SK-N-SH treated with all-trans-retinoic acid at 6 μM for 48 hours (cell line): ENCODE results near the gene WHRN.

Experiments used
- ATAC-seq: fragments of 200-7000 bp; cut with Tn5 transposase; 3 replicates; pipeline ENCODE4 v1.9.1; 2020; ENCODE audit warnings: mild to moderate bottlenecking, moderate library complexity
- ARNTL ChIP-seq: fragments of 450-650 bp; formaldehyde crosslinking; IDR thresholded peaks from 2 replicates; pipeline ENCODE4 v1.5.0; 2020; ENCODE audit warnings: low read depth, mild to moderate bottlenecking, moderate library complexity, borderline replicate concordance
- BACH2 ChIP-seq: fragments of 250-450 bp; sonication (Bioruptor Pico); IDR thresholded peaks from 2 replicates; pipeline ENCODE4 v1.9.0; 2021; ENCODE audit warnings: mild to moderate bottlenecking, borderline replicate concordance
- CSDC2 ChIP-seq: fragments of 250-450 bp; sonication (Bioruptor Pico); IDR thresholded peaks from 2 replicates; pipeline ENCODE4 v1.5.0; 2020; ENCODE audit warnings: mild to moderate bottlenecking, moderate library complexity
- GLIS3 ChIP-seq: fragments of 250-450 bp; sonication (Bioruptor Pico); IDR thresholded peaks from 2 replicates; pipeline ENCODE4 v1.5.0; 2020; ENCODE audit warnings: mild to moderate bottlenecking, moderate library complexity
- ISL1 ChIP-seq: fragments of 250-450 bp; sonication (Bioruptor Pico); IDR thresholded peaks from 2 replicates; pipeline ENCODE4 v2.1.2; 2022; ENCODE audit warnings: mild to moderate bottlenecking, moderate library complexity
- OSR1 ChIP-seq: fragments of 250-450 bp; sonication (Bioruptor Pico); IDR thresholded peaks from 2 replicates; pipeline ENCODE4 v1.8.0; 2022; ENCODE audit warnings: moderate library complexity, mild to moderate bottlenecking, inconsistent platforms
- PPARA ChIP-seq: fragments of 250-450 bp; sonication (Bioruptor Pico); IDR thresholded peaks from 2 replicates; pipeline ENCODE4 v1.5.0; 2020; ENCODE audit warnings: mild to moderate bottlenecking, borderline replicate concordance
- RARB ChIP-seq: fragments of 250-450 bp; sonication (Bioruptor Pico); IDR thresholded peaks from 2 replicates; pipeline ENCODE4 v1.8.0; 2021; ENCODE audit warnings: mild to moderate bottlenecking, moderate library complexity
- SNAI2 ChIP-seq: fragments of 250-450 bp; sonication (Bioruptor Pico); IDR thresholded peaks from 2 replicates; pipeline ENCODE4 v1.5.0; 2020; ENCODE audit warnings: mild to moderate bottlenecking, moderate library complexity
- TCF4 ChIP-seq: fragments of 250-450 bp; sonication (Bioruptor Pico); IDR thresholded peaks from 2 replicates; pipeline ENCODE4 v1.8.0; 2021; ENCODE audit warnings: mild to moderate bottlenecking, moderate library complexity, borderline replicate concordance
- TOX ChIP-seq: fragments of 250-450 bp; sonication (Bioruptor Pico); IDR thresholded peaks from 2 replicates; pipeline ENCODE4 v1.8.0; 2021; ENCODE audit warnings: mild to moderate bottlenecking, moderate library complexity, borderline replicate concordance
- ZC3H10 ChIP-seq: fragments of 250-450 bp; sonication (Bioruptor Pico); IDR thresholded peaks from 2 replicates; pipeline ENCODE4 v1.5.1; 2021; ENCODE audit warnings: mild to moderate bottlenecking, moderate library complexity
- ZFP3 ChIP-seq: fragments of 250-450 bp; sonication (Bioruptor Pico); IDR thresholded peaks from 2 replicates; pipeline ENCODE4 v1.5.0; 2020; ENCODE audit warnings: mild to moderate bottlenecking, moderate library complexity
- ZFP30 ChIP-seq: fragments of 450-650 bp; formaldehyde crosslinking; IDR thresholded peaks from 2 replicates; pipeline ENCODE4 v1.5.0; 2022; ENCODE audit warnings: mild to moderate bottlenecking, moderate library complexity
- ZNF565 ChIP-seq: fragments of 450-650 bp; formaldehyde crosslinking; conservative IDR thresholded peaks from 2 replicates; pipeline ENCODE4 v1.5.0; 2020; ENCODE audit warnings: low read depth, mild to moderate bottlenecking, moderate library complexity
- ZNF70 ChIP-seq: fragments of 450-650 bp; formaldehyde crosslinking; IDR thresholded peaks from 2 replicates; pipeline ENCODE4 v1.5.0; 2020; ENCODE audit warnings: mild to moderate bottlenecking, moderate library complexity
- ZNF8 ChIP-seq: fragments of 450-650 bp; formaldehyde crosslinking; IDR thresholded peaks from 2 replicates; pipeline ENCODE4 v1.5.0; 2020; ENCODE audit warnings: mild to moderate bottlenecking, moderate library complexity
- TF ChIP-seq, protein P1 (sequence below): fragments of 250-450 bp; sonication (Bioruptor Pico); IDR thresholded peaks from 2 replicates; pipeline ENCODE4 v1.5.1; 2021; ENCODE audit warnings: mild to moderate bottlenecking, moderate library complexity
- TF ChIP-seq, protein P2 (sequence below): fragments of 250-450 bp; sonication (Bioruptor Pico); IDR thresholded peaks from 2 replicates; pipeline ENCODE4 v1.8.0; 2021; ENCODE audit warnings: low read depth, mild to moderate bottlenecking, moderate library complexity, borderline replicate concordance
- TF ChIP-seq, protein P3 (sequence below): fragments of 250-450 bp; sonication (Bioruptor Pico); IDR thresholded peaks from 2 replicates; pipeline ENCODE4 v1.5.0; 2020; ENCODE audit warnings: mild to moderate bottlenecking, moderate library complexity
- TF ChIP-seq, protein P4 (sequence below): fragments of 250-450 bp; sonication (Bioruptor Pico); IDR thresholded peaks from 2 replicates; pipeline ENCODE4 v1.5.1; 2020; ENCODE audit warnings: low read depth, mild to moderate bottlenecking, moderate library complexity
- TF ChIP-seq, protein P5 (sequence below): fragments of 250-450 bp; sonication (Bioruptor Pico); IDR thresholded peaks from 2 replicates; pipeline ENCODE4 v1.8.0; 2020; ENCODE audit warnings: mild to moderate bottlenecking, moderate library complexity, borderline replicate concordance

The WHRN gene

DNA sequence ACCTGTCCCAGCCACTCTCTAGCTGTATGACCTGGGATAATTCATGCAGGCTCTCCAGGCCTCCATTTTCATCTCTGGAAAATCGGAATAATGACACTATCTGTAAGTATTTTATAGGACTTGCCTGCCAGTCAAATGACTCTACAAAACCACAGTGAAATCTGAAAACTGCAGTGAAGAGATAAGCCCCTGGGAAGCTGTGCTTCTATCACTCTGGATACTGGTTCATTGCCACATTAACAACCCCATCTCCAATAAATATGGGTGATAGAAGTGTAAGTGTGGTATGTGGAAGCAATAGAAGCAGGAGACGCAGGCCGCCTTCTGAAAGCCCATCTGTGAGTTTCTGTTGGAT is 31.8 kb downstream of the WHRN start:
- no peak for ATAC-seq
- TF ChIP-seq SNAI2 (CRISPR knock-in tag) (no peak), GLIS3 (CRISPR knock-in tag) (no peak), TCF4 (CRISPR knock-in tag) (no peak), RARB (CRISPR knock-in tag) (no peak), ZFP3 (no peak), BACH2 (CRISPR knock-in tag) (no peak), ARNTL (CRISPR knock-in tag) (no peak), CSDC2 (no peak), ZC3H10 (CRISPR knock-in tag) (no peak), ZNF565 (no peak), ISL1 (CRISPR knock-in tag) (no peak), ZNF8 (no peak)
- TF ChIP-seq, protein P1, sequence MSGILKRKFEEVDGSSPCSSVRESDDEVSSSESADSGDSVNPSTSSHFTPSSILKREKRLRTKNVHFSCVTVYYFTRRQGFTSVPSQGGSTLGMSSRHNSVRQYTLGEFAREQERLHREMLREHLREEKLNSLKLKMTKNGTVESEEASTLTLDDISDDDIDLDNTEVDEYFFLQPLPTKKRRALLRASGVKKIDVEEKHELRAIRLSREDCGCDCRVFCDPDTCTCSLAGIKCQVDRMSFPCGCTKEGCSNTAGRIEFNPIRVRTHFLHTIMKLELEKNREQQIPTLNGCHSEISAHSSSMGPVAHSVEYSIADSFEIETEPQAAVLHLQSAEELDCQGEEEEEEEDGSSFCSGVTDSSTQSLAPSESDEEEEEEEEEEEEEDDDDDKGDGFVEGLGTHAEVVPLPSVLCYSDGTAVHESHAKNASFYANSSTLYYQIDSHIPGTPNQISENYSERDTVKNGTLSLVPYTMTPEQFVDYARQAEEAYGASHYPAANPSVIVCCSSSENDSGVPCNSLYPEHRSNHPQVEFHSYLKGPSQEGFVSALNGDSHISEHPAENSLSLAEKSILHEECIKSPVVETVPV (CRISPR knock-in tag), result no peak
- TF ChIP-seq, protein P2, sequence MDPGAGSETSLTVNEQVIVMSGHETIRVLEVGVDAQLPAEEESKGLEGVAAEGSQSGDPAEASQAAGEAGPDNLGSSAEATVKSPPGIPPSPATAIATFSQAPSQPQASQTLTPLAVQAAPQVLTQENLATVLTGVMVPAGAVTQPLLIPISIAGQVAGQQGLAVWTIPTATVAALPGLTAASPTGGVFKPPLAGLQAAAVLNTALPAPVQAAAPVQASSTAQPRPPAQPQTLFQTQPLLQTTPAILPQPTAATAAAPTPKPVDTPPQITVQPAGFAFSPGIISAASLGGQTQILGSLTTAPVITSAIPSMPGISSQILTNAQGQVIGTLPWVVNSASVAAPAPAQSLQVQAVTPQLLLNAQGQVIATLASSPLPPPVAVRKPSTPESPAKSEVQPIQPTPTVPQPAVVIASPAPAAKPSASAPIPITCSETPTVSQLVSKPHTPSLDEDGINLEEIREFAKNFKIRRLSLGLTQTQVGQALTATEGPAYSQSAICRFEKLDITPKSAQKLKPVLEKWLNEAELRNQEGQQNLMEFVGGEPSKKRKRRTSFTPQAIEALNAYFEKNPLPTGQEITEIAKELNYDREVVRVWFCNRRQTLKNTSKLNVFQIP, result no peak
- TF ChIP-seq, protein P3, sequence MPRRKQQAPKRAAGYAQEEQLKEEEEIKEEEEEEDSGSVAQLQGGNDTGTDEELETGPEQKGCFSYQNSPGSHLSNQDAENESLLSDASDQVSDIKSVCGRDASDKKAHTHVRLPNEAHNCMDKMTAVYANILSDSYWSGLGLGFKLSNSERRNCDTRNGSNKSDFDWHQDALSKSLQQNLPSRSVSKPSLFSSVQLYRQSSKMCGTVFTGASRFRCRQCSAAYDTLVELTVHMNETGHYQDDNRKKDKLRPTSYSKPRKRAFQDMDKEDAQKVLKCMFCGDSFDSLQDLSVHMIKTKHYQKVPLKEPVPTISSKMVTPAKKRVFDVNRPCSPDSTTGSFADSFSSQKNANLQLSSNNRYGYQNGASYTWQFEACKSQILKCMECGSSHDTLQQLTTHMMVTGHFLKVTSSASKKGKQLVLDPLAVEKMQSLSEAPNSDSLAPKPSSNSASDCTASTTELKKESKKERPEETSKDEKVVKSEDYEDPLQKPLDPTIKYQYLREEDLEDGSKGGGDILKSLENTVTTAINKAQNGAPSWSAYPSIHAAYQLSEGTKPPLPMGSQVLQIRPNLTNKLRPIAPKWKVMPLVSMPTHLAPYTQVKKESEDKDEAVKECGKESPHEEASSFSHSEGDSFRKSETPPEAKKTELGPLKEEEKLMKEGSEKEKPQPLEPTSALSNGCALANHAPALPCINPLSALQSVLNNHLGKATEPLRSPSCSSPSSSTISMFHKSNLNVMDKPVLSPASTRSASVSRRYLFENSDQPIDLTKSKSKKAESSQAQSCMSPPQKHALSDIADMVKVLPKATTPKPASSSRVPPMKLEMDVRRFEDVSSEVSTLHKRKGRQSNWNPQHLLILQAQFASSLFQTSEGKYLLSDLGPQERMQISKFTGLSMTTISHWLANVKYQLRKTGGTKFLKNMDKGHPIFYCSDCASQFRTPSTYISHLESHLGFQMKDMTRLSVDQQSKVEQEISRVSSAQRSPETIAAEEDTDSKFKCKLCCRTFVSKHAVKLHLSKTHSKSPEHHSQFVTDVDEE (CRISPR knock-in tag), result no peak
- TF ChIP-seq, protein P4, sequence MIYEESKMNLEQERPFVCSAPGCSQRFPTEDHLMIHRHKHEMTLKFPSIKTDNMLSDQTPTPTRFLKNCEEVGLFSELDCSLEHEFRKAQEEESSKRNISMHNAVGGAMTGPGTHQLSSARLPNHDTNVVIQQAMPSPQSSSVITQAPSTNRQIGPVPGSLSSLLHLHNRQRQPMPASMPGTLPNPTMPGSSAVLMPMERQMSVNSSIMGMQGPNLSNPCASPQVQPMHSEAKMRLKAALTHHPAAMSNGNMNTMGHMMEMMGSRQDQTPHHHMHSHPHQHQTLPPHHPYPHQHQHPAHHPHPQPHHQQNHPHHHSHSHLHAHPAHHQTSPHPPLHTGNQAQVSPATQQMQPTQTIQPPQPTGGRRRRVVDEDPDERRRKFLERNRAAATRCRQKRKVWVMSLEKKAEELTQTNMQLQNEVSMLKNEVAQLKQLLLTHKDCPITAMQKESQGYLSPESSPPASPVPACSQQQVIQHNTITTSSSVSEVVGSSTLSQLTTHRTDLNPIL (CRISPR knock-in tag), result no peak
- TF ChIP-seq, all 23 proteins: peak for 0

DNA sequence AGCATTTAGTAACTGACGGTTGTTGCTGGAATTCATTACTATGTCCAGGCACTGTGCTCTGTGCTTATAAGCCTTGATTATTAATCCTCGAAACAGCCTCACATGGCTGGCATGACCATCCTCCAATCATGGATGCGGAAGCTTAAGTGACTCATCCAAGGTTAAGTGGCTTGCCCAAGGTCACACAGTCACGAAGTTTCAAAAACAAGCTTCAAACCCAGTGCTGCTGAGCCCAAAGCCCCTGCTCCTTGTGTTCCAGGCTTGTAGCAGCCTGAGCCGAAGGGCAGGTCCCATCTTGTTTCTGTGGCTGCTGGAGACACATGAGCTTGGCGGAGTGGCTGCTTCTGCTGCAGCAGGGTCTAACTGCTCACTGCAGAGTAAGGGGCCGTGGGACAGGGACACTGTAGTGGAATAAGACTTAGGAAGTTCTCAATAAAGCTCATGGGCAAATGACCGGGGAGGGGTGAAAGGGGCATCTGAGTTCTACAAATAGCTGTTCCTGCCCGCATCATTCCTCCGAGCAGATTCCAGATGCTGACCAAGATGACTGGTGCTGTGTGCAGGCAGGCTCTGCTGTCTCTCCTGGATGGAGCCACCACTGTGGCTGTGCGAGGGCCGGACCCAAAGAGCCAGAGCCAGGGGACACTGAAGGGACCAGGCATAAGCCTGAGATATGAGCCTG is 32.4 kb downstream of the WHRN start:
- TF ChIP-seq, protein P5, sequence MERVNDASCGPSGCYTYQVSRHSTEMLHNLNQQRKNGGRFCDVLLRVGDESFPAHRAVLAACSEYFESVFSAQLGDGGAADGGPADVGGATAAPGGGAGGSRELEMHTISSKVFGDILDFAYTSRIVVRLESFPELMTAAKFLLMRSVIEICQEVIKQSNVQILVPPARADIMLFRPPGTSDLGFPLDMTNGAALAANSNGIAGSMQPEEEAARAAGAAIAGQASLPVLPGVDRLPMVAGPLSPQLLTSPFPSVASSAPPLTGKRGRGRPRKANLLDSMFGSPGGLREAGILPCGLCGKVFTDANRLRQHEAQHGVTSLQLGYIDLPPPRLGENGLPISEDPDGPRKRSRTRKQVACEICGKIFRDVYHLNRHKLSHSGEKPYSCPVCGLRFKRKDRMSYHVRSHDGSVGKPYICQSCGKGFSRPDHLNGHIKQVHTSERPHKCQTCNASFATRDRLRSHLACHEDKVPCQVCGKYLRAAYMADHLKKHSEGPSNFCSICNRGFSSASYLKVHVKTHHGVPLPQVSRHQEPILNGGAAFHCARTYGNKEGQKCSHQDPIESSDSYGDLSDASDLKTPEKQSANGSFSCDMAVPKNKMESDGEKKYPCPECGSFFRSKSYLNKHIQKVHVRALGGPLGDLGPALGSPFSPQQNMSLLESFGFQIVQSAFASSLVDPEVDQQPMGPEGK (CRISPR knock-in tag), result no peak
- TF ChIP-seq OSR1 (CRISPR knock-in tag) (no peak), BACH2 (CRISPR knock-in tag) (no peak), ZFP3 (no peak), ARNTL (CRISPR knock-in tag) (no peak), PPARA (CRISPR knock-in tag) (no peak), GLIS3 (CRISPR knock-in tag) (no peak), ZNF565 (no peak), TCF4 (CRISPR knock-in tag) (no peak), ZFP30 (no peak), TOX (CRISPR knock-in tag) (no peak), ZNF8 (no peak), ZNF70 (CRISPR knock-in tag) (no peak)
- TF ChIP-seq, protein P2, result no peak
- TF ChIP-seq, protein P1 (CRISPR knock-in tag), result no peak
- TF ChIP-seq, protein P4 (CRISPR knock-in tag), result no peak
- ATAC-seq, result no peak
